GM12873 (cell line): ENCODE data around the gene CLPTM1L.

Source experiments
- CTCF ChIP-seq: IDR thresholded peaks from 2 replicates; pipeline ENCODE4 v1.5.1; 2012; ENCODE audit warnings: low read depth, mild to moderate bottlenecking, moderate library complexity, low read length, control low read depth; ENCODE audit not compliant: insufficient read depth; ENCODE audit errors: missing control alignments

CLPTM1L gene

GRCh38 chr5:1311439-1312055, 33.4 kb downstream of the CLPTM1L start:
- TF ChIP-seq CTCF = no peak

- no peak for TF ChIP-seq CTCF
These were observed 34.8 kb downstream of the CLPTM1L start for GRCh38 chr5:1310118-1310517.

GRCh38 chr5:1304033-1304432, 40.9 kb downstream of the CLPTM1L start:
- no peak for TF ChIP-seq CTCF

GRCh38 chr5:1302258-1302657, 42.6 kb downstream of the CLPTM1L start:
- no peak for TF ChIP-seq CTCF

GRCh38 chr5:1300581-1301083, 44.3 kb downstream of the CLPTM1L start:
- TF ChIP-seq CTCF = no peak

- TF ChIP-seq CTCF = no peak
These were observed 44.9 kb downstream of the CLPTM1L start for GRCh38 chr5:1299961-1300360.

- no peak for TF ChIP-seq CTCF
These were observed 45.4 kb downstream of the CLPTM1L start for GRCh38 chr5:1299511-1299850.
